HG03039 (cell line): ENCODE results near the gene DNAJC5G.

Source experiments
- ATAC-seq: cut with Tn5 transposase; IDR thresholded peaks from one replicate; pipeline ENCODE4 v1.9.1; 2021; ENCODE audit warnings: mild to moderate bottlenecking, moderate library complexity; ENCODE audit not compliant: unreplicated experiment

The DNAJC5G gene, protein sequence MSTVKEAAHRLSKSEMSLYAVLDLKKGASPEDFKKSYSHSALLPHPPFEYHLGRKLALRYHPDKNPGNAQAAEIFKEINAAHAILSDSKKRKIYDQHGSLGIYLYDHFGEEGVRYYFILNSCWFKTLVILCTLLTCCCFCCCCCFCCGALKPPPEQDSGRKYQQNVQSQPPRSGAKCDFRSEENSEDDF

DNA sequence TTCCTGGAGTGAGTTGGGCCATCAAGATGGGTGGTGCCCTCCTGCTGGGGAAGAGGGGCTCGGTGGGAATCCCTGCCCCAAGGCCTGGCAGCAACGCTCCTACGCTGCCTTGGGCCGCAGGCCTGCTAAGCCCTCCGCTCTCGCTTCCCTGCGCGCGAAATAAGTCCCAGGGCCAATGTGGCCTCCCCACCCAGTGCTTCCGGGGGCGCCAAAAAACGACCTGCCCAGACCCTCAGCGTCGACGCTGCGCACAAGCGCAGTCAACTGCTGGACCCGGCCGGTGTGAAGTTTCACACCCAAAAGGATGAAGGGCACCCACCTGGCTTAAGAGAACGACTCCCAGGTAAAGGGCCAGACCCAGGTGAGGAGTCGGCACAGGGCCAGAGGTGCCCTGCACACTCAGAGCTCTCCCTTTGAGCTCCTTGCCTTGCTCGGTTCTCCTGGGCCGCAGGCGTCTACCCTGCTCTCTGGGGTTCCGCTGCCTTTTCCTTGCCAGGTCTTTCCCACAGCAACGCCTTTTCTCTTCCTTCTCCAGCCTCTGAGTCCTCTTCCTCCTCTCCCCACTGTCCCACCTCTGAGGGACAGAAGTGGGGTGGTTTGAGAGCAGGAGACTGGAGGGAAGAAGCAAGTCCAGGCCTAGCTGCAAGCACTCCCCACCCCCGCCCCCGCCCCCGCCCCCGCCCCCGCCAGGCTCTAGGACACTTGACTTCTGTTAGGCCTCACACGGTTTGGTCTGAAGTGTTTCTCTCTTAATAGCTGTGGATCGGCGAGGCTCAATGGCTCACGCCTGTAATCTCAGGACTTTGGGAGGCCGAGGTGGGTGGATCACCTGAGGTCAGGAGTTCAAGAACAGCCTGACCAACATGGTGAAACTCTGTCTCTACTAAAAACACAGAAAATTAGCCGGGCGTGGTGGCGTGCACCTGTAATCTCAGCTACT lies at the start of gene DNAJC5G:
TSS of gene DNAJC5G (plus strand) at position 223 of the 940 bp plus-strand sequence. CDS start 1,296 bp downstream, outside the sequence.
- ATAC-seq = no peak

GRCh38 chr2:27225526-27225925 lies 49.7 kb upstream of the DNAJC5G start:
- no peak for ATAC-seq

- no peak for ATAC-seq
Observed at GRCh38 chr2:27227501-27227900, 47.7 kb upstream of the DNAJC5G start.

GRCh38 chr2:27231921-27232320 lies 43.3 kb upstream of the DNAJC5G start:
- no peak for ATAC-seq

DNA sequence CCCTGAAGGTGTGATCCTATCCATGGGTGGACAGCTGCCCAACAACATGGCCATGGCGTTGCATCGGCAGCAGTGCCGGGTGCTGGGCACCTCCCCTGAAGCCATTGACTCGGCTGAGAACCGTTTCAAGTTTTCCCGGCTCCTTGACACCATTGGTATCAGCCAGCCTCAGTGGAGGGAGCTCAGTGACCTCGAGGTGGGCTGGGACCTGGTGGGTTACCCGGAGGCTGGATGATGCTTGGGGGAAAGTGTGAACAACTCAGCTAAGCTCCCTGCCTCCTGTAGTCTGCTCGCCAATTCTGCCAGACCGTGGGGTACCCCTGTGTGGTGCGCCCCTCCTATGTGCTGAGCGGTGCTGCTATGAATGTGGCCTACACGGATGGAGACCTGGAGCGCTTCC lies 41.9 kb upstream of the DNAJC5G start:
- ATAC-seq = no peak

- ATAC-seq = no peak
Observed at GRCh38 chr2:27236136-27236535, 39.1 kb upstream of the DNAJC5G start.

- ATAC-seq = no peak
Observed at GRCh38 chr2:27236626-27237025, 38.6 kb upstream of the DNAJC5G start.

DNA sequence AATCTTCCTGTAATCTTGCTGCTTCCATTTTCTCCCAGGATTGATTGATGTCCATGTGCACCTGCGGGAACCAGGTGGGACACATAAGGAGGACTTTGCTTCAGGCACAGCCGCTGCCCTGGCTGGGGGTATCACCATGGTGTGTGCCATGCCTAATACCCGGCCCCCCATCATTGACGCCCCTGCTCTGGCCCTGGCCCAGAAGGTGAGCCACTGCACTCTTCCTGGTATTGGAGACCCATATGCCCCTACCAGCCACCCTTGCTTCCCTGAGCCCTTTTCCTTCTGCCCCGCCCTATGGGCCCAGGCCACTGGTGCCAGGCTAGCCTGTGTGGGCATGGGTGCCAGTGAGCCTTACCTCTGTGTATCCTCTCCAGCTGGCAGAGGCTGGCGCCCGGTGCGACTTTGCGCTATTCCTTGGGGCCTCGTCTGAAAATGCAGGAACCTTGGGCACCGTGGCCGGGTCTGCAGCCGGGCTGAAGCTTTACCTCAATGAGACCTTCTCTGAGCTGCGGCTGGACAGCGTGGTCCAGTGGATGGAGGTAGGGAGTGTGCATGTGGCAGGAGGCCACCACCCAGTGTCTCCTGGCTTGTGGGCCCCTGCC lies 37.8 kb upstream of the DNAJC5G start:
- ATAC-seq = no peak

DNA sequence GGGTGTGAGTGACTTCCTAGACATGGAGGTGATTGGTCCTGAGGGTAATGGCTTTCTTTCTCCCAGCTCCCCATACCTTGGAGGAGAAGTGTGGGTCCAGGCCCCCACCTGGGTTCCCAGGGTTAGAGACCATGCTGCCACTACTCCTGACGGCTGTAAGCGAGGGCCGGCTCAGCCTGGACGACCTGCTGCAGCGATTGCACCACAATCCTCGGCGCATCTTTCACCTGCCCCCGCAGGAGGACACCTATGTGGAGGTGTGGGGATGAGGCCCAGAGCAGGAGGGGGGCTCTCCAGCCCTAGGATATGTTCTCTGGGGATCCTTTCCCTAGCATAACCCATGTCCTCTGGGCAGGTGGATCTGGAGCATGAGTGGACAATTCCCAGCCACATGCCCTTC lies 36.3 kb upstream of the DNAJC5G start:
- ATAC-seq = no peak

- ATAC-seq = no peak
Observed at GRCh38 chr2:27240406-27240805, 34.8 kb upstream of the DNAJC5G start.

DNA sequence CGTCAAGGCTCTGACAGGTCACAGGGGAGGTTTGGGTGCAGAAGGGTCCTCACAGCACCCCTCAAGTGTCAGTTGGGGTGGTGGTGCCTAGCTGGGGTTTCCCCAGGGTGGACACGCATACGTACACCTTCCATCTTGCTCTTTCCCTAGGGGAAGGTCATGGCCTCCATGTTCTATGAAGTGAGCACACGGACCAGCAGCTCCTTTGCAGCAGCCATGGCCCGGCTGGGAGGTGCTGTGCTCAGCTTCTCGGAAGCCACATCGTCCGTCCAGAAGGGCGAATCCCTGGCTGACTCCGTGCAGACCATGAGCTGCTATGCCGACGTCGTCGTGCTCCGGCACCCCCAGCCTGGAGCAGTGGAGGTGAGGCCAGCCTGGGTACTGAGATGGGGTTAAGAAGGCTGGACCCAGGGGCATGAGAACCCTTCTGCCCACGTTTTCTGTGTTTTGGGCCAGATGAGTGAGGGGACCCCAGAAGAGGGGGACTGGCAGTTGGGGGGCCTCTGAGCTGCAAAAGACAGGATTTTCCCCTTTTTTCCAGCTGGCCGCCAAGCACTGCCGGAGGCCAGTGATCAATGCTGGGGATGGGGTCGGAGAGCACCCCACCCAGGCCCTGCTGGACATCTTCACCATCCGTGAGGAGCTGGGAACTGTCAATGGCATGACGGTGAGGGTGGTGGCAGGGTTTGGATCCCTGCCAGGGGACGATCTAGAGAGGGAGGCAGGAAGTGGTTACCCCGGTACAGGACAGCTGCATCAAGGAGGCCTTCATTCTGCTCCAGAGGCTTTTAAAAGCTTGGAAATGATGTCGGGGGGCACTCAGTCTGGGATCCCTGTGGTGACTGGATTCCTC lies 33.2 kb upstream of the DNAJC5G start:
- ATAC-seq = no peak

DNA sequence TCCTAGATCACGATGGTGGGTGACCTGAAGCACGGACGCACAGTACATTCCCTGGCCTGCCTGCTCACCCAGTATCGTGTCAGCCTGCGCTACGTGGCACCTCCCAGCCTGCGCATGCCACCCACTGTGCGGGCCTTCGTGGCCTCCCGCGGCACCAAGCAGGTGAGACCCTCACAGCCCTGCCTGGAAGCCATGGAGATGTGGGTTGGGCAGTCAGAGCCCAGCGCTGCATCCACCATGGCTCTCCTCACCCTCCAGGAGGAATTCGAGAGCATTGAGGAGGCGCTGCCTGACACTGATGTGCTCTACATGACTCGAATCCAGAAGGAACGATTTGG lies 32.6 kb upstream of the DNAJC5G start:
- no peak for ATAC-seq

DNA sequence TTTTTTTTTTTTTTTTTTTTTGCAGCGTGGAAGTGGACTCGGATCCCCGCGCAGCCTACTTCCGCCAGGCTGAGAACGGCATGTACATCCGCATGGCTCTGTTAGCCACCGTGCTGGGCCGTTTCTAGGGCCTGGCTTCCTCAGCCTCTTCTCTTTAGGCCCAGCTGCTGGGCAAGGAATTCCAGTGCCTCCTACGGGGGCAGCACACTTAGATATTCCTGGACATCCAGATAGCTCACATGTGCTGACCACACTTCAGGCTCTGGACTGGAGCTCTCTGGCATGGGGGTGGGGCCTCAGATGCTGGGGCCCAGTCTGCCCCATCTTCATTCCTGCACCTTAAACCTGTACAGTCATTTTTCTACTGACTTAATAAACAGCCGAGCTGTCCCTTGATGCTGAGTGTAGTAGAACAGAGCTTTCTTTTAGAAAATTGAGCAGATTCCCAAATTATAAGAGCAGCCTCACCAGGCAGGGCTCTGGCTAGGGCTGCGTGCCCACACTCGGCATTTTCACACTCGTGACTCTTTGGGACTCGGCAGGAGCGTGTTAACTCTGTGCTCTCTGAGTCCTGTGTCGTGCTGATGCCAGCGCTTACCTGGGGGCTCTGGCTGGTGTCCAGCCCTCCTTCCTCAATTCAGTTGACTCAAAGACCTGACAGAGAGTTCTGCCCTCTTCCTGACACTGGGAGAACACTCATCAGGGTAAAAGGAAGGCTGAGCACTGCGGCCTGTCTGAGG lies 31.7 kb upstream of the DNAJC5G start:
- no peak for ATAC-seq

GRCh38 chr2:27245116-27245515 lies 30.1 kb upstream of the DNAJC5G start:
- ATAC-seq = no peak

DNA sequence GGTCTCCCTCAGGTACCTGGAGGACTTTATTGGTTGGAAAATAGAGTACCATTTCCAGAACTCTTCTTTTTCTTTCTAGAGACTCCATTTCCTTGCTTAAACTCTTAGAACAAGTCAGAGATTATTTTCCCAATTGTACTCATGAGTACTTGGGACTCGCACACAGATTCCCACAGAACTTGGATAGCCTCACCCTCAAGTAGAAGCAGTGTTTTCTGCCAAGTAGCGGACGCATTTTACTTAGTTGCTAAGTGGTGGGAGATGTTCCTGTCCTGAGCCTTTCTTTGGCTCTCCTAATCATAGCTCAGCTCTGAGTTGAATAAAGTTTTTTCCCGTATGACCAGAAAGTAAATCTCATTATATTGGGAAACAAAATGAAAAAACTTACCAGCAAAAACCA lies 29.6 kb upstream of the DNAJC5G start:
- no peak for ATAC-seq

DNA sequence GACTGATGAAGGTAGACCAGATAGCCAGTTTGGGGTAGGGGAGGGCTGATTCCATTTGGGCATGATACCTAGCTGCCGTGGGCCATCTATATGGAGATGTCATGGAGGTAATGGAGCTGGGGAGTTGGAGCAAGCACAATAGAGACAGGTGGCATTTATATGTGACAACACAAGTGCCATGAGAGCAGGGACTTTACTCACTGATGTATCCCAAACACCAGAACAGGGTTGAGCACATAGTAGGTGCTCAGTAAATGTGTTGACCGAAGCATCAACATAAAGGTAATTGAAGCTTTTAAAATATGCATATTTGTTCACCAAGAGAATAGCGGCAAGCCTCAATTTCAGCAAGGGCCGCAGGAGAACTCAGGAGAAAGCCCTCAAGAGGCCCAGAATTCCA lies 27.3 kb upstream of the DNAJC5G start:
- no peak for ATAC-seq

- ATAC-seq = no peak
Observed at GRCh38 chr2:27249159-27249890, 25.9 kb upstream of the DNAJC5G start.

DNA sequence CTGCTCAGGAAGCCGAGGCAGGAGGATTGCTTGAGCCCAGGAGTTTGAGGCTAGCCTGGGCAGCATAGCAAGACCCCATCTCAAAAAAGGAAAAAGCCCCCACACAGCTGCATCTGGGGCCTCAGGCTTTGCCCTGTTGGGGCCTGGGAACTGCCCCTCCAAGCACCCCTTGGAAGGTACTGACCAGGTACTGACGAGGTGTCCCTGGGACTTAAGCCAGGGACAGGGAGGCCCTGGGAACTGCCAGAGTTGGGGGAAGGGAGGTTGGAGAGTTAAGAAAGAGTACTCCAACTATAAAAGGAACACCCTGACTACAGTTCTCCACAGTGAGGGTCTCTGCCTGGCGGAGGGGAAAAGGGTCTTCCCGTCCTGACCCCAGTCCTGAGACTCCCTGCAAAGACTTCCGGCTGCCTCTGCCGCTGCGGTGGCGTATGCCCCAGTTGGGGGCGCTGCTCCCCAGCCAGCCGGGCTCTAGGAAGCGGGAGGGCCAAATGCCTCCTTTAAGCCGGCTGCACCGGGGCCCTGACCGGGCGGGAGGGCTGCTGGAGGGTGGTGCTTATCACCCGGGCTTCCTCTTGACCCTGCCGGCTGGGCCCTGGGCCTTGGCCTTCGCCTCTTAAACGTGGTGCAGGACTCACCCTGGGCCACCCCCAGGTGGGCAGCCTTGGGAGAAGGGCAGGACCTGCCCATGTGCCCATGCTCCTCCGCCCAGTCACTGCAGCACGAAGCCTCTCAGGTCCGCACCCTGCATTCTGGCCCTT lies 25.2 kb upstream of the DNAJC5G start:
- ATAC-seq = no peak
